ENCODE measurements around the gene CRMP1.

GRCh38 chr4:5899881-5900280, 7.0 kb upstream of the CRMP1 start:
- TF ChIP-seq CTCF (IDR thresholded peaks at IDR 0.05) = no peak
- TF ChIP-seq POLR2A (IDR thresholded peaks at IDR 0.05) = no peak
